ENCODE measurements around the gene GSX2.

The GSX2 gene

GRCh38 chr4:54077812-54078211, 22.2 kb upstream of the GSX2 start:
- DNase-seq (ENCODE audit: extremely low read depth, low read depth), result no peak
- TF ChIP-seq, protein P1, sequence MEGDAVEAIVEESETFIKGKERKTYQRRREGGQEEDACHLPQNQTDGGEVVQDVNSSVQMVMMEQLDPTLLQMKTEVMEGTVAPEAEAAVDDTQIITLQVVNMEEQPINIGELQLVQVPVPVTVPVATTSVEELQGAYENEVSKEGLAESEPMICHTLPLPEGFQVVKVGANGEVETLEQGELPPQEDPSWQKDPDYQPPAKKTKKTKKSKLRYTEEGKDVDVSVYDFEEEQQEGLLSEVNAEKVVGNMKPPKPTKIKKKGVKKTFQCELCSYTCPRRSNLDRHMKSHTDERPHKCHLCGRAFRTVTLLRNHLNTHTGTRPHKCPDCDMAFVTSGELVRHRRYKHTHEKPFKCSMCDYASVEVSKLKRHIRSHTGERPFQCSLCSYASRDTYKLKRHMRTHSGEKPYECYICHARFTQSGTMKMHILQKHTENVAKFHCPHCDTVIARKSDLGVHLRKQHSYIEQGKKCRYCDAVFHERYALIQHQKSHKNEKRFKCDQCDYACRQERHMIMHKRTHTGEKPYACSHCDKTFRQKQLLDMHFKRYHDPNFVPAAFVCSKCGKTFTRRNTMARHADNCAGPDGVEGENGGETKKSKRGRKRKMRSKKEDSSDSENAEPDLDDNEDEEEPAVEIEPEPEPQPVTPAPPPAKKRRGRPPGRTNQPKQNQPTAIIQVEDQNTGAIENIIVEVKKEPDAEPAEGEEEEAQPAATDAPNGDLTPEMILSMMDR (IDR thresholded peaks at IDR 0.05; ENCODE audit: low read depth, low read length), result no peak

- TF ChIP-seq, protein P1 (IDR thresholded peaks at IDR 0.05; ENCODE audit: low read depth, low read length), result no peak
- peak; percentile 97 for DNase-seq (ENCODE audit: extremely low read depth, low read depth)
These were observed 17.8 kb upstream of the GSX2 start for GRCh38 chr4:54082168-54082567.

DNA sequence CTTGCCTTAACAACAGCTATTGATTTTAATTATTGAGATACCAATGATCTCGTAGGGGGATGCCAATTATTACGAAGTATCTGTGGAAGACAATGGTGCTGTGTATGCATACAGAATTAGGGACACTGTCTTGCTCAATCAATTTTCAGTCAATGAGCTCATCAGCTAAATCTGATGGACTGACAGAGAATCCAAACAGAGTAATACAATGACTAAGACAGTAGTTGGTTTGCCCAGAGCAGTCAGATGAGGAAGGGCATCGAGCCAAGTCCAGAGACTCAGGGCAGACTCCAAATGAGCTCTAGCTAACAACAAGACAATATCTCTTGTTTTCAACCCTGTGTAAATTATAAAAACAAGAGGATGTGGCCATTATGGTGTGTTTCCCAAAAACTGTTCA, 14.7 kb upstream of the GSX2 start:
- TF ChIP-seq, protein P1 (IDR thresholded peaks at IDR 0.05; ENCODE audit: low read depth, low read length), result no peak
- DNase-seq (ENCODE audit: extremely low read depth, low read depth), result no peak

- TF ChIP-seq, protein P1 (IDR thresholded peaks at IDR 0.05; ENCODE audit: low read depth, low read length), result no peak
- DNase-seq (ENCODE audit: extremely low read depth, low read depth), result no peak
These were observed 10.1 kb upstream of the GSX2 start for GRCh38 chr4:54089875-54090274.

- no peak for DNase-seq (ENCODE audit: extremely low read depth, low read depth)
- TF ChIP-seq, protein P1 (IDR thresholded peaks at IDR 0.05; ENCODE audit: low read depth, low read length), result no peak
These were observed 9.6 kb upstream of the GSX2 start for GRCh38 chr4:54090404-54090803.

- DNase-seq (ENCODE audit: extremely low read depth, low read depth), result no peak
- TF ChIP-seq, protein P1 (IDR thresholded peaks at IDR 0.05; ENCODE audit: low read depth, low read length), result no peak
These were observed 8.9 kb upstream of the GSX2 start for GRCh38 chr4:54090804-54091623.

DNA sequence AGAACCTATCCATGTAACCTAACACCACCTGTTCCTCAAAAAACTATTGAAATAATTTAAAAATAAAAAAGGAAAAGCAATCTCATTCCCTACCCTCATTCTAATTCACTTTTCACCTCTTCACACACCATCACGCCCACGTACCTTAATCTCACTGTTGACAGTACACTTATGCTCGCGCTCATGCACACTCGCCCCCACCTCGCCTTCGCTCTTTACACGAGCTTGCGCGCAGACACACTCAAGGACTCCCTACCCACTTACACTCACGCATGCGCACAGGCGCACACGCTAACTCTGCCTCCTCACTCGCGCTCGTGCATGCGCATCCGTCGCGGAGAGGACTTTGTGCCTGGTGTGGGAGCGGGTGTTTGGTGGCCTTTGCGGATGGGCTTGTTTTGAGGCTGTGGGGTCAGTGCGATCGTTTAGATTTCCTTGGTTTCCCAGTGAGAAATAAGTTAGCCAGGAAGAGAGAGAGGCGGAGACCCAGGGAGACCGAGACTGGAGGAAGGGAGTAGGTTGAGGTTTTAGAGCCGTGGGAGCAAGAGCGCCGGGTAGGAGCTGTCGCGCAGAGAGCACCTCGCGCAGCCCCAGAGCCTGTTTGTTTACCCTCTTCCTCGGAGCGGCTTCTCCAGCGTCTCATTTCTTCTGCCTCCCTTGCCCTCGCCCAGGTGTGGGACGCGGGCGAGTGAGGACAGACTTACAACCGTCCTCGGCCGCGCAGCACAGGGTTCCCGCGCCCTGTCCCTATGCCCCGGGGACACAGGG, 8.1 kb upstream of the GSX2 start:
- no peak for DNase-seq (ENCODE audit: extremely low read depth, low read depth)
- TF ChIP-seq, protein P1 (IDR thresholded peaks at IDR 0.05; ENCODE audit: low read depth, low read length), result no peak
